ENCODE data around the gene COASY.
A peak's percentile ranks its signal among the peaks of the same experiment; 100 is the strongest.

COASY gene

GRCh38 chr17:42571435-42572225 lies 9.7 kb downstream of the COASY start:
- no peak for DNase-seq (ENCODE audit: low read depth in 1 of 2, low spot score in 1 of 2)

- no peak for DNase-seq (ENCODE audit: low read depth in 1 of 2, low spot score in 1 of 2)
Measured at GRCh38 chr17:42573095-42573494, 11.1 kb downstream of the COASY start.

- no peak for DNase-seq (ENCODE audit: low read depth in 1 of 2, low spot score in 1 of 2)
Measured at GRCh38 chr17:42574463-42574862, 12.5 kb downstream of the COASY start.

GRCh38 chr17:42577140-42577531 lies 15.2 kb downstream of the COASY start:
- DNase-seq (ENCODE audit: low read depth in 1 of 2, low spot score in 1 of 2): no peak

GRCh38 chr17:42577532-42578281 lies 15.8 kb downstream of the COASY start, which contains the start of gene PSMC3IP:
TSS of gene PSMC3IP (minus strand) at chr17:42577729. CDS start at chr17:42577686, 43 bp downstream.
- peak; percentile 77 to 94 for DNase-seq (ENCODE audit: low read depth in 1 of 2, low spot score in 1 of 2)

GRCh38 chr17:42578282-42578869 lies 16.4 kb downstream of the COASY start:
- DNase-seq (ENCODE audit: low read depth in 1 of 2, low spot score in 1 of 2): peak in 1 of 2 donors; percentile 68

- no peak for DNase-seq (ENCODE audit: low read depth in 1 of 2, low spot score in 1 of 2)
Measured at GRCh38 chr17:42579794-42580551, 18.0 kb downstream of the COASY start.

- no peak for DNase-seq (ENCODE audit: low read depth in 1 of 2, low spot score in 1 of 2)
Measured at GRCh38 chr17:42581744-42582270, 19.9 kb downstream of the COASY start.

- no peak for DNase-seq (ENCODE audit: low read depth in 1 of 2, low spot score in 1 of 2)
Measured at GRCh38 chr17:42584880-42585279, 22.9 kb downstream of the COASY start.

- no peak for DNase-seq (ENCODE audit: low read depth in 1 of 2, low spot score in 1 of 2)
Measured at GRCh38 chr17:42585353-42585752, 23.4 kb downstream of the COASY start.

GRCh38 chr17:42586514-42587230 lies 24.7 kb downstream of the COASY start:
- DNase-seq (ENCODE audit: low read depth in 1 of 2, low spot score in 1 of 2): no peak

- DNase-seq (ENCODE audit: low read depth in 1 of 2, low spot score in 1 of 2): no peak
Measured at GRCh38 chr17:42590886-42591285, 28.9 kb downstream of the COASY start.

GRCh38 chr17:42591411-42591810 lies 29.5 kb downstream of the COASY start:
- no peak for DNase-seq (ENCODE audit: low read depth in 1 of 2, low spot score in 1 of 2)

GRCh38 chr17:42596386-42596785 lies 34.4 kb downstream of the COASY start:
- DNase-seq (ENCODE audit: low read depth in 1 of 2, low spot score in 1 of 2): no peak

GRCh38 chr17:42598905-42599304 lies 37.0 kb downstream of the COASY start:
- no peak for DNase-seq (ENCODE audit: low read depth in 1 of 2, low spot score in 1 of 2)

GRCh38 chr17:42603318-42603717 lies 41.4 kb downstream of the COASY start:
- DNase-seq (ENCODE audit: low read depth in 1 of 2, low spot score in 1 of 2): no peak

GRCh38 chr17:42607769-42608168 lies 45.8 kb downstream of the COASY start:
- no peak for DNase-seq (ENCODE audit: low read depth in 1 of 2, low spot score in 1 of 2)

- DNase-seq (ENCODE audit: low read depth in 1 of 2, low spot score in 1 of 2): no peak
Measured at GRCh38 chr17:42608305-42609181, 46.6 kb downstream of the COASY start.

- peak; percentile 97 to 98 for DNase-seq (ENCODE audit: low read depth in 1 of 2, low spot score in 1 of 2)
Measured at GRCh38 chr17:42609182-42609813, 47.4 kb downstream of the COASY start, which contains the start of the genes RETREG3 and TUBG1. TSS of gene RETREG3 (minus strand) at chr17:42609374. CDS start at chr17:42609324, 50 bp downstream. TSS of gene TUBG1 (plus strand) at chr17:42609683. CDS start at chr17:42609738, 55 bp downstream.

Measured in activated CD4-positive, alpha-beta T cell treated with anti-CD3 and anti-CD28 coated beads, Interleukin-2, amount 50 U/mL, for 24 hours (primary cell).